GM12878 (cell line): Measurements from ENCODE around the gene OR2AE1. TPM values are rescaled to one million over a fixed set of nuclear protein-coding genes. Genes with fewer than 3 reads are reported as not detected.

Experiments used
- IRF5 ChIP-seq: fragments of 450-650 bp; IDR thresholded peaks from 2 replicates; pipeline ENCODE4 v1.6.1; 2017; ENCODE audit warnings: borderline replicate concordance
- NR2F1 ChIP-seq: fragments of 450-650 bp; conservative IDR thresholded peaks from 2 replicates; pipeline ENCODE4 v1.6.1; 2017; ENCODE audit warnings: mild to moderate bottlenecking
- RAD51 ChIP-seq: fragments of 450-650 bp; IDR thresholded peaks from 2 replicates; pipeline ENCODE4 v1.6.1; 2016; ENCODE audit warnings: moderate library complexity, mild to moderate bottlenecking, inconsistent platforms
- ZNF592 ChIP-seq: fragments of 450-650 bp; IDR thresholded peaks from 2 replicates; pipeline ENCODE4 v1.6.1; 2017; ENCODE audit warnings: mild to moderate bottlenecking, moderate library complexity
- polyA plus RNA-seq, 11 experiments: library from polyadenylated mRNA; depleted of rRNA in 4 of 11; unstranded in 6 of 11; stranded (reverse) in 5 of 11; fragments of >200 nt; fragmentation: Nextera tagmentation in 4 of 11; fragmentation: Illumina TruSeq in 1 of 11; extraction: Ambion mirVana in 4 of 11; extraction: Trizol in 1 of 11; gene quantifications; 1 replicate in 1 of 11; 2 replicates in 10 of 11; pipeline versions ENCODE4 v1.2.1 to v1.2.3, GENCODE V29; 2011 to 2016; ENCODE audit warnings: inconsistent platforms in 2 of 11, missing spikeins in 2 of 11, low read depth in 1 of 11
- small RNA-seq: library from RNA; depleted of rRNA; stranded (forward); fragments of <200 nt; gene quantifications from one replicate; pipeline ENCODE3, GENCODE V24; 2014
- total RNA-seq, 4 experiments: library from RNA; depleted of rRNA in 3 of 4; stranded (reverse); fragments of >200 nt in 3 of 4; fragmentation: Illumina TruSeq in 1 of 4; extraction: Trizol in 1 of 4; gene quantifications; 2 replicates each; pipeline versions ENCODE4 v1.2.1 to v1.2.3, GENCODE V29; 2013 to 2021

OR2AE1 gene
- total and polyA plus RNA-seq, 10 of the 15 experiments (the other 5 are each of a cell fraction or from before 2014, with no cell fraction given), result 0.05 to 0.34 (median 0.18) TPM; not detected in 4

GRCh38 chr7:99827040-99827778 lies 49.6 kb downstream of the OR2AE1 start (continued):
- TF ChIP-seq ZNF592 (no peak), RAD51 (no peak), NR2F1 (no peak), IRF5 (no peak)

Small RNA genes lying within 50 kb of the gene (small RNA-seq; reads per million reads assigned to genes)
- gene AC011904.1, result not detected
- not detected for gene CYP3A52P

Other genes with a start within 250 kb of the OR2AE1 start
Only the 7 nearest of the 16 such genes appear.
- gene CYP3A7, start 141.8 kb downstream of the OR2AE1 start, total RNA-seq (2014; rRNA removed), result 0.11 TPM in 1 of 2 replicates, not detected in the other
- not detected in 2 replicates for gene CYP3A7, start 141.8 kb downstream of the OR2AE1 start, total RNA-seq (2014; rRNA removed; fragmentation: Illumina TruSeq; extraction: Trizol)
- gene CYP3A7, start 141.8 kb downstream of the OR2AE1 start, total RNA-seq (2021), result not detected in 2 replicates
- gene CYP3A7, start 141.8 kb downstream of the OR2AE1 start, polyA plus RNA-seq (2011; rRNA removed), result 0.05 and 0.07 TPM in 2 replicates
- 0.06 TPM in 1 of 2 replicates, not detected in the other for gene CYP3A7, start 141.8 kb downstream of the OR2AE1 start, polyA plus RNA-seq (2014; fragmentation: Illumina TruSeq; extraction: Trizol)
- gene CYP3A7, start 141.8 kb downstream of the OR2AE1 start, polyA plus RNA-seq (2014; fragmentation: Nextera tagmentation; extraction: Ambion mirVana), result not detected
- not detected in 2 replicates for gene CYP3A7, start 141.8 kb downstream of the OR2AE1 start, polyA plus RNA-seq (2014; rRNA removed)
- not detected for gene CYP3A7, start 141.8 kb downstream of the OR2AE1 start, polyA plus RNA-seq (2016; fragmentation: Nextera tagmentation; extraction: Ambion mirVana)
- gene CYP3A4, start 92.8 kb downstream of the OR2AE1 start, total RNA-seq (2014; rRNA removed), result not detected in 2 replicates
- not detected in 2 replicates for gene CYP3A4, start 92.8 kb downstream of the OR2AE1 start, total RNA-seq (2014; rRNA removed; fragmentation: Illumina TruSeq; extraction: Trizol)
- gene CYP3A4, start 92.8 kb downstream of the OR2AE1 start, total RNA-seq (2021), result 0.11 and 0.21 TPM in 2 replicates
- gene CYP3A4, start 92.8 kb downstream of the OR2AE1 start, polyA plus RNA-seq (2011; rRNA removed), result 0.03 and 0.04 TPM in 2 replicates
- gene CYP3A4, start 92.8 kb downstream of the OR2AE1 start, polyA plus RNA-seq (2014; fragmentation: Illumina TruSeq; extraction: Trizol), result not detected in 2 replicates
- under 1 TPM in 1 of 2 experiments, not detected in 1; 0.02 TPM for gene CYP3A4, start 92.8 kb downstream of the OR2AE1 start, polyA plus RNA-seq (2014; fragmentation: Nextera tagmentation; extraction: Ambion mirVana)
- 0.09 TPM in 1 of 2 replicates, not detected in the other for gene CYP3A4, start 92.8 kb downstream of the OR2AE1 start, polyA plus RNA-seq (2014; rRNA removed)
- not detected for gene CYP3A4, start 92.8 kb downstream of the OR2AE1 start, polyA plus RNA-seq (2016; fragmentation: Nextera tagmentation; extraction: Ambion mirVana)
- not detected in 2 replicates for gene CYP3A43, start 49.0 kb downstream of the OR2AE1 start, total RNA-seq (2014; rRNA removed)
- gene CYP3A43, start 49.0 kb downstream of the OR2AE1 start, total RNA-seq (2014; rRNA removed; fragmentation: Illumina TruSeq; extraction: Trizol), result not detected in 2 replicates
- not detected in 2 replicates for gene CYP3A43, start 49.0 kb downstream of the OR2AE1 start, total RNA-seq (2021)
- gene CYP3A43, start 49.0 kb downstream of the OR2AE1 start, polyA plus RNA-seq (2011; rRNA removed), result 0.14 TPM in 1 of 2 replicates, not detected in the other
- gene CYP3A43, start 49.0 kb downstream of the OR2AE1 start, polyA plus RNA-seq (2014; fragmentation: Illumina TruSeq; extraction: Trizol), result 0.19 TPM in 1 of 2 replicates, not detected in the other
- gene CYP3A43, start 49.0 kb downstream of the OR2AE1 start, polyA plus RNA-seq (2014; fragmentation: Nextera tagmentation; extraction: Ambion mirVana), result not detected
- gene CYP3A43, start 49.0 kb downstream of the OR2AE1 start, polyA plus RNA-seq (2014; rRNA removed), result not detected in 2 replicates
- not detected for gene CYP3A43, start 49.0 kb downstream of the OR2AE1 start, polyA plus RNA-seq (2016; fragmentation: Nextera tagmentation; extraction: Ambion mirVana)
- 18.0 and 18.4 TPM in 2 replicates for gene TRIM4, start 42.5 kb upstream of the OR2AE1 start, total RNA-seq (2014; rRNA removed)
- 17.5 and 18.5 TPM in 2 replicates for gene TRIM4, start 42.5 kb upstream of the OR2AE1 start, total RNA-seq (2014; rRNA removed; fragmentation: Illumina TruSeq; extraction: Trizol)
- gene TRIM4, start 42.5 kb upstream of the OR2AE1 start, total RNA-seq (2021), result 19.5 and 19.8 TPM in 2 replicates
- gene TRIM4, start 42.5 kb upstream of the OR2AE1 start, polyA plus RNA-seq (2011; rRNA removed), result 21.8 and 25.0 TPM in 2 replicates
- 20.4 and 20.8 TPM in 2 replicates for gene TRIM4, start 42.5 kb upstream of the OR2AE1 start, polyA plus RNA-seq (2014; fragmentation: Illumina TruSeq; extraction: Trizol)
- 1 to 10 TPM; 4.8 to 6.0 TPM for gene TRIM4, start 42.5 kb upstream of the OR2AE1 start, polyA plus RNA-seq (2014; fragmentation: Nextera tagmentation; extraction: Ambion mirVana)
- 14.2 and 15.5 TPM in 2 replicates for gene TRIM4, start 42.5 kb upstream of the OR2AE1 start, polyA plus RNA-seq (2014; rRNA removed)
- 10 to 100 TPM; 16.5 to 19.4 TPM for gene TRIM4, start 42.5 kb upstream of the OR2AE1 start, polyA plus RNA-seq (2016; fragmentation: Nextera tagmentation; extraction: Ambion mirVana)
- gene GJC3, start 52.6 kb upstream of the OR2AE1 start, total RNA-seq (2014; rRNA removed), result not detected in 2 replicates
- gene GJC3, start 52.6 kb upstream of the OR2AE1 start, total RNA-seq (2014; rRNA removed; fragmentation: Illumina TruSeq; extraction: Trizol), result 0.18 TPM in 1 of 2 replicates, not detected in the other
- gene GJC3, start 52.6 kb upstream of the OR2AE1 start, total RNA-seq (2021), result not detected in 2 replicates
- not detected in 2 replicates for gene GJC3, start 52.6 kb upstream of the OR2AE1 start, polyA plus RNA-seq (2011; rRNA removed)
- gene GJC3, start 52.6 kb upstream of the OR2AE1 start, polyA plus RNA-seq (2014; fragmentation: Illumina TruSeq; extraction: Trizol), result 0.06 TPM in 1 of 2 replicates, not detected in the other
- not detected for gene GJC3, start 52.6 kb upstream of the OR2AE1 start, polyA plus RNA-seq (2014; fragmentation: Nextera tagmentation; extraction: Ambion mirVana)
- gene GJC3, start 52.6 kb upstream of the OR2AE1 start, polyA plus RNA-seq (2014; rRNA removed), result 0.06 and 0.20 TPM in 2 replicates
- under 1 TPM in 1 of 2 experiments, not detected in 1; 0.11 TPM for gene GJC3, start 52.6 kb upstream of the OR2AE1 start, polyA plus RNA-seq (2016; fragmentation: Nextera tagmentation; extraction: Ambion mirVana)
- gene AZGP1, start 99.0 kb upstream of the OR2AE1 start, total RNA-seq (2014; rRNA removed), result 0.28 and 0.54 TPM in 2 replicates
- 0.18 and 0.46 TPM in 2 replicates for gene AZGP1, start 99.0 kb upstream of the OR2AE1 start, total RNA-seq (2014; rRNA removed; fragmentation: Illumina TruSeq; extraction: Trizol)
- gene AZGP1, start 99.0 kb upstream of the OR2AE1 start, total RNA-seq (2021), result 0.64 and 1.1 TPM in 2 replicates
- not detected in 2 replicates for gene AZGP1, start 99.0 kb upstream of the OR2AE1 start, polyA plus RNA-seq (2011; rRNA removed)
- gene AZGP1, start 99.0 kb upstream of the OR2AE1 start, polyA plus RNA-seq (2014; fragmentation: Illumina TruSeq; extraction: Trizol), result 0.29 and 0.40 TPM in 2 replicates
- not detected for gene AZGP1, start 99.0 kb upstream of the OR2AE1 start, polyA plus RNA-seq (2014; fragmentation: Nextera tagmentation; extraction: Ambion mirVana)
- gene AZGP1, start 99.0 kb upstream of the OR2AE1 start, polyA plus RNA-seq (2014; rRNA removed), result 0.25 and 0.44 TPM in 2 replicates
- gene AZGP1, start 99.0 kb upstream of the OR2AE1 start, polyA plus RNA-seq (2016; fragmentation: Nextera tagmentation; extraction: Ambion mirVana), result not detected
- gene ZKSCAN1, start 138.6 kb upstream of the OR2AE1 start, total RNA-seq (2014; rRNA removed), result 12.5 and 12.7 TPM in 2 replicates
- 20.9 and 21.2 TPM in 2 replicates for gene ZKSCAN1, start 138.6 kb upstream of the OR2AE1 start, total RNA-seq (2014; rRNA removed; fragmentation: Illumina TruSeq; extraction: Trizol)
- 34.4 and 35.8 TPM in 2 replicates for gene ZKSCAN1, start 138.6 kb upstream of the OR2AE1 start, total RNA-seq (2021)
- 26.0 and 29.7 TPM in 2 replicates for gene ZKSCAN1, start 138.6 kb upstream of the OR2AE1 start, polyA plus RNA-seq (2011; rRNA removed)
- 17.8 and 19.3 TPM in 2 replicates for gene ZKSCAN1, start 138.6 kb upstream of the OR2AE1 start, polyA plus RNA-seq (2014; fragmentation: Illumina TruSeq; extraction: Trizol)
- 1 to 10 TPM; 3.2 to 4.6 TPM for gene ZKSCAN1, start 138.6 kb upstream of the OR2AE1 start, polyA plus RNA-seq (2014; fragmentation: Nextera tagmentation; extraction: Ambion mirVana)
- gene ZKSCAN1, start 138.6 kb upstream of the OR2AE1 start, polyA plus RNA-seq (2014; rRNA removed), result 12.8 and 13.9 TPM in 2 replicates
- 10 to 100 TPM; 18.3 to 19.3 TPM for gene ZKSCAN1, start 138.6 kb upstream of the OR2AE1 start, polyA plus RNA-seq (2016; fragmentation: Nextera tagmentation; extraction: Ambion mirVana)